Panc1 (cell line): Measurements from ENCODE around the gene DSCAML1.

Experiments used
- CTCF ChIP-seq: fragments of 450-650 bp; IDR thresholded peaks from 2 replicates; pipeline ENCODE4 v1.5.1; 2017; ENCODE audit warnings: mild to moderate bottlenecking
- POLR2AphosphoS5 ChIP-seq: IDR thresholded peaks from 2 replicates; pipeline ENCODE4 v1.6.1; 2012; ENCODE audit warnings: mild to moderate bottlenecking, low read depth, low read length, moderate library complexity
- SIN3A ChIP-seq: IDR thresholded peaks from 2 replicates; pipeline ENCODE4 v1.6.1; 2012; ENCODE audit warnings: low read depth, mild to moderate bottlenecking, low read length, moderate library complexity, borderline replicate concordance; ENCODE audit not compliant: insufficient read depth
- TCF7L2 ChIP-seq: IDR thresholded peaks from 2 replicates; pipeline ENCODE4 v1.6.1; 2011; ENCODE audit warnings: mild to moderate bottlenecking, low read depth, low read length, inconsistent platforms
- TF ChIP-seq, protein P1 (sequence below), 2 experiments: IDR thresholded peaks; 2 replicates each; pipeline ENCODE4 v1.6.1; 2011 to 2012; ENCODE audit warnings: low read depth in 2 of 2, control low read depth in 1 of 2, low read length in 1 of 2, mild to moderate bottlenecking in 1 of 2, moderate library complexity in 1 of 2; ENCODE audit not compliant: insufficient read depth in 1 of 2

GRCh38 chr11:117616979-117617378, 180.0 kb downstream of the DSCAML1 start:
- TF ChIP-seq CTCF = no peak
- no peak for TF ChIP-seq POLR2AphosphoS5
- TF ChIP-seq, protein P1, sequence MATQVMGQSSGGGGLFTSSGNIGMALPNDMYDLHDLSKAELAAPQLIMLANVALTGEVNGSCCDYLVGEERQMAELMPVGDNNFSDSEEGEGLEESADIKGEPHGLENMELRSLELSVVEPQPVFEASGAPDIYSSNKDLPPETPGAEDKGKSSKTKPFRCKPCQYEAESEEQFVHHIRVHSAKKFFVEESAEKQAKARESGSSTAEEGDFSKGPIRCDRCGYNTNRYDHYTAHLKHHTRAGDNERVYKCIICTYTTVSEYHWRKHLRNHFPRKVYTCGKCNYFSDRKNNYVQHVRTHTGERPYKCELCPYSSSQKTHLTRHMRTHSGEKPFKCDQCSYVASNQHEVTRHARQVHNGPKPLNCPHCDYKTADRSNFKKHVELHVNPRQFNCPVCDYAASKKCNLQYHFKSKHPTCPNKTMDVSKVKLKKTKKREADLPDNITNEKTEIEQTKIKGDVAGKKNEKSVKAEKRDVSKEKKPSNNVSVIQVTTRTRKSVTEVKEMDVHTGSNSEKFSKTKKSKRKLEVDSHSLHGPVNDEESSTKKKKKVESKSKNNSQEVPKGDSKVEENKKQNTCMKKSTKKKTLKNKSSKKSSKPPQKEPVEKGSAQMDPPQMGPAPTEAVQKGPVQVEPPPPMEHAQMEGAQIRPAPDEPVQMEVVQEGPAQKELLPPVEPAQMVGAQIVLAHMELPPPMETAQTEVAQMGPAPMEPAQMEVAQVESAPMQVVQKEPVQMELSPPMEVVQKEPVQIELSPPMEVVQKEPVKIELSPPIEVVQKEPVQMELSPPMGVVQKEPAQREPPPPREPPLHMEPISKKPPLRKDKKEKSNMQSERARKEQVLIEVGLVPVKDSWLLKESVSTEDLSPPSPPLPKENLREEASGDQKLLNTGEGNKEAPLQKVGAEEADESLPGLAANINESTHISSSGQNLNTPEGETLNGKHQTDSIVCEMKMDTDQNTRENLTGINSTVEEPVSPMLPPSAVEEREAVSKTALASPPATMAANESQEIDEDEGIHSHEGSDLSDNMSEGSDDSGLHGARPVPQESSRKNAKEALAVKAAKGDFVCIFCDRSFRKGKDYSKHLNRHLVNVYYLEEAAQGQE (IDR thresholded peaks at IDR 0.05; ENCODE audit: insufficient read depth in 1 of 2, low read depth in 2 of 2, low read length in 1 of 2) = no peak
- TF ChIP-seq SIN3A = no peak
- no peak for TF ChIP-seq TCF7L2
